Cardiac fibroblast (primary cell): ENCODE measurements around the gene RHEB.
A peak's percentile ranks its signal among the peaks of the same experiment; 100 is the strongest.

Source experiments
- DNase-seq, 2 donors: peaks; one replicate each; pipeline versions ENCODE4 v3.0.0 to v3.0.0-alpha.2; 2010; ENCODE audit warnings: low read depth in 2 of 2
- H3K4me3 ChIP-seq, 2 donors: replicated peaks in 1 of 2; 1 replicate in 1 of 2; 2 replicates in 1 of 2; pipeline ENCODE4 v1.5.1; 2011; ENCODE audit warnings: low read depth in 2 of 2, low read length in 2 of 2, mild to moderate bottlenecking in 2 of 2, moderate library complexity in 1 of 2
- TF ChIP-seq, protein P1 (sequence below): IDR thresholded peaks from one replicate; pipeline ENCODE4 v1.5.1; 2011; ENCODE audit warnings: low read depth, mild to moderate bottlenecking, low read length, inconsistent platforms

RHEB gene

GRCh38 chr7:151427705-151428377 is 91.9 kb downstream of the RHEB start:
- no peak for DNase-seq
- H3K4me3 ChIP-seq, result no peak overlapping the region
- TF ChIP-seq, protein P1, sequence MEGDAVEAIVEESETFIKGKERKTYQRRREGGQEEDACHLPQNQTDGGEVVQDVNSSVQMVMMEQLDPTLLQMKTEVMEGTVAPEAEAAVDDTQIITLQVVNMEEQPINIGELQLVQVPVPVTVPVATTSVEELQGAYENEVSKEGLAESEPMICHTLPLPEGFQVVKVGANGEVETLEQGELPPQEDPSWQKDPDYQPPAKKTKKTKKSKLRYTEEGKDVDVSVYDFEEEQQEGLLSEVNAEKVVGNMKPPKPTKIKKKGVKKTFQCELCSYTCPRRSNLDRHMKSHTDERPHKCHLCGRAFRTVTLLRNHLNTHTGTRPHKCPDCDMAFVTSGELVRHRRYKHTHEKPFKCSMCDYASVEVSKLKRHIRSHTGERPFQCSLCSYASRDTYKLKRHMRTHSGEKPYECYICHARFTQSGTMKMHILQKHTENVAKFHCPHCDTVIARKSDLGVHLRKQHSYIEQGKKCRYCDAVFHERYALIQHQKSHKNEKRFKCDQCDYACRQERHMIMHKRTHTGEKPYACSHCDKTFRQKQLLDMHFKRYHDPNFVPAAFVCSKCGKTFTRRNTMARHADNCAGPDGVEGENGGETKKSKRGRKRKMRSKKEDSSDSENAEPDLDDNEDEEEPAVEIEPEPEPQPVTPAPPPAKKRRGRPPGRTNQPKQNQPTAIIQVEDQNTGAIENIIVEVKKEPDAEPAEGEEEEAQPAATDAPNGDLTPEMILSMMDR, result no peak

- DNase-seq, result no peak
- H3K4me3 ChIP-seq, result no peak overlapping the region
- TF ChIP-seq, protein P1, result no peak
These were observed 92.6 kb downstream of the RHEB start for GRCh38 chr7:151426904-151427704.

- H3K4me3 ChIP-seq, result no peak overlapping the region
- peak; percentile 86 to 98 for DNase-seq
- TF ChIP-seq, protein P1, result no peak
These were observed 93.2 kb downstream of the RHEB start for GRCh38 chr7:151426441-151426903.

GRCh38 chr7:151425670-151426440 is 93.8 kb downstream of the RHEB start:
- peak; percentile 76 to 90 for DNase-seq
- TF ChIP-seq, protein P1, result no peak
- no peak overlapping the region for H3K4me3 ChIP-seq

- H3K4me3 ChIP-seq, result no peak overlapping the region
- peak in 1 of 2 donors; percentile 59 for DNase-seq
- TF ChIP-seq, protein P1, result no peak
These were observed 94.9 kb downstream of the RHEB start for GRCh38 chr7:151424799-151425198.

GRCh38 chr7:151423936-151424335 is 95.8 kb downstream of the RHEB start:
- peak in 1 of 2 donors; percentile 28 for DNase-seq

More at GRCh38 chr7:151423936-151424335, 95.8 kb downstream of the RHEB start:
- TF ChIP-seq, protein P1, result no peak
- no peak overlapping the region for H3K4me3 ChIP-seq
